Nucleus accumbens (tissue), 56 donors: ENCODE measurements around the gene REXO1.

Experiments
- DNase-seq, 56 donors: peaks; one replicate each; lab custom pipeline; 2025; lab: John Stamatoyannopoulos, UW

REXO1 gene

GRCh38 chr19:1862424-1863327, 14.4 kb upstream of the REXO1 start:
- peak in 4 of 56 donors; percentile 16 to 54 (median 32) for DNase-seq

GRCh38 chr19:1862068-1862423, 13.8 kb upstream of the REXO1 start:
- peak in 1 of 56 donors; percentile 13 for DNase-seq

GRCh38 chr19:1861599-1862031, 13.3 kb upstream of the REXO1 start:
- DNase-seq, result no peak

GRCh38 chr19:1860821-1861598, 12.7 kb upstream of the REXO1 start:
- peak in 2 of 56 donors; percentile 16 to 17 for DNase-seq

- DNase-seq, result peak in 38 of 56 donors; percentile 17 to 84 (median 39)
Measured at GRCh38 chr19:1860042-1860775, 11.9 kb upstream of the REXO1 start.

- peak in 9 of 56 donors; percentile 5 to 37 (median 17) for DNase-seq
Measured at GRCh38 chr19:1859331-1859781, 11.1 kb upstream of the REXO1 start.

- DNase-seq, result peak in 1 of 56 donors; percentile 37
Measured at GRCh38 chr19:1858412-1859081, 10.3 kb upstream of the REXO1 start.

- peak in 3 of 56 donors; percentile 16 to 34 (median 17) for DNase-seq
Measured at GRCh38 chr19:1857648-1858326, 9.5 kb upstream of the REXO1 start.

- peak in 28 of 56 donors; percentile 5 to 75 (median 32) for DNase-seq
Measured at GRCh38 chr19:1856698-1857603, 8.7 kb upstream of the REXO1 start.

- DNase-seq, result no peak
Measured at GRCh38 chr19:1856345-1856697, 8.0 kb upstream of the REXO1 start.

GRCh38 chr19:1855828-1856255, 7.6 kb upstream of the REXO1 start:
- no peak for DNase-seq

GRCh38 chr19:1855040-1855827, 7.0 kb upstream of the REXO1 start:
- peak in 47 of 56 donors; percentile 7 to 81 (median 46) for DNase-seq

- no peak for DNase-seq
Measured at GRCh38 chr19:1854542-1855039, 6.3 kb upstream of the REXO1 start.

GRCh38 chr19:1854039-1854541, 5.8 kb upstream of the REXO1 start:
- no peak for DNase-seq

GRCh38 chr19:1853295-1854038, 5.2 kb upstream of the REXO1 start:
- DNase-seq, result peak in 32 of 56 donors; percentile 12 to 71 (median 30)

GRCh38 chr19:1852581-1853128, 4.4 kb upstream of the REXO1 start:
- DNase-seq, result no peak
